SKM-1 treated with dmso at 0.1 percent for 144 hours (cell line): ENCODE data around the gene CR2.

Experiments
- DNase-seq: peaks from one replicate; lab custom pipeline; 2025; ENCODE audit not compliant: unreplicated experiment; lab: John Stamatoyannopoulos, UW

Gene CR2

GRCh38 chr1:207444514-207445217 is 9.5 kb upstream of the CR2 start:
- no peak for DNase-seq

DNA sequence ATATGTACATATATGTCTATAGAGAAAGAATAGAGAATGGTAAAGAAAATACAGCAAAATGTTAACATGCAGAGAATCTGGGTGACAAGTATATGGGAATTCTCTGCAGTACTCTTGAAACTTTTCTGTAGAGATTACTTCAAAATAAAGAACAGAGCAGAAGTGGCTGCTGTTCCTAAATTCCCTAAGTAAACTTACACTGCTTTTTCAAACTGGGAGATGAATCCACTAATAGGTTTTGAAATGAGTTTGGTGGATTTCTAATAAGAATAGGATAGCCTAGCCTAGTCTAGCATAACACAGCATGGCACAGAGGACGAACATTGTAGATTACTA is 450 bp upstream of the CR2 start:
- no peak for DNase-seq

DNA sequence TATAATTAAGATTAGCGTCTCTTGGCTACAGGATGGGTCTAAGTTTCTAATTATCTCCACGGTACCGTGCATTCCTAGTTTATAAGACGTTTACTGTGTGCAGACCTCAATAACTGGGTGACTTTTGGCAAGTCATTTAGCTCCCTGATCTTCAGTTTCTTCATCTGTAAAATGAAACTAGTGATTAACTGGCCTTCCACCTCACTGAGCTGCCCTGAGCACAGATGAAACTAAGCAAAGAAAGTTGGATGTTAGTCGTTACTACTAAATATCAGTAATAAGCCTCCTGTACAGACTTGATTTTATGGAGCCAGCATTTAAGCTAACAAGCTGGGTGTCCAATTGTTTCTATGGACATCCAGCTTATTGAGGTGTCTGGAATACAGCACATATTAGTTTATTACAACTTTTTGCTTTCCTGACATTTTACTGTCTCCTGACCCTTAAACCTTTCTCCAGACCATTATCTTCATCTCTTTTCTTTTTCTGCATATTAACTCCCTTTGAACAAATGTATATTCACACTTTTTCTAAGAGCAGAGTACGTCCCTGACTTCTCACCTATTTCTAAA is 1.1 kb downstream of the CR2 start:
- no peak for DNase-seq

DNA sequence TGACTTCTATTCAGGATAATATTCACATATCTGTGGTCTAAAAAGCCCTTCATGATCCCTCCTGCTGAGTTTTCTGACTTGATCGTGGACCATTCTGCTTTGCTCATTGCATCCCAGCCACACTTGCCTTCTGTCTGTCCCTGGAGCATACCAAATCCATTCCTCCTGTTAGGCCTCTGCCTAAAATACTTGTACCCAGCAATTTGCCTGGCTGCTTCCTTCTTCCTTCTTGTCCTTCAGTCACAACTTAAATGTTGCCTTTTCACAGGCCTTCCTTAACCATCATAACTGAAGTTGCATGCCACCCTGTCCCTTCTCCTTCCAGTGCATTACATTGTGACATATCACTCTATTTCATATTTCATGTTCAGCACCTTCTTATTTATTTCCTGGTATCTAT is 4.3 kb downstream of the CR2 start:
- DNase-seq: no peak

DNA sequence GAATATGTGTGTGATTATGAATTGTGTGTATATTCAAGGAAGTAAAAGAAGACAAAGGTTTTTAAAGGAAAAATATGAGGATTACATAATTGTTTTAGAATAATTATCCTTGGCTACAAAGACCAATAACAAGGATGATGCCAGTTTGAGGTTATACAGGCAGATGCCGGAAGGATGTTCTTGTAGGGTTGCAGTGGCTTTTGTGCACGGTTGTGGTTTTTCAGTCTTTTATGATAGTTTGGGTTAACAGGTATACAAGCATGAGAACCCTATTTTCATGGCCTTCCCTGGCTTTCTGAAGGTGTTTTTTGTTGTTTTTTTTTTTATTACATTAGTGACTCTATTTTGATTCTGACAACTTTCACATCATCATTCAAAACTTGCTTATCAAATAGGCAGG is 4.9 kb downstream of the CR2 start:
- no peak for DNase-seq

DNA sequence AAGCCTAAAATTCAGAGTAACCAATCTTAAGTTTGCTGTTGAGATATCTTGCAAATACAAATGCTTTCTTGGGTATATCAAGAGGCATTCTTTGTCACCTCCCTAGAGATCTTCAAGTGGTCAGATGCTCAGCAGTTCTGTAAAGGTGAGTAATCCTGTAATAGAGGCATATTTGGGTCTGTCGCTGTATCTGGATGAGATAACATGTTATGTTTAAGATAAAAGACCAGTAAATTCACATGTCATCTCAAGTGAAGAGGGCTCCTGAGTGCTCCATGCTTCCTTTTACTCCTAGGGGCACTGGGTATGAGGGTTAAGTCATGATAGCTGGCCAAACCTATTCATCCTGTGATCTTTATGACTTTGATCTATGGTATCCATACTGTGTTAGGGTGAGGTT is 7.5 kb downstream of the CR2 start:
- no peak for DNase-seq

DNA sequence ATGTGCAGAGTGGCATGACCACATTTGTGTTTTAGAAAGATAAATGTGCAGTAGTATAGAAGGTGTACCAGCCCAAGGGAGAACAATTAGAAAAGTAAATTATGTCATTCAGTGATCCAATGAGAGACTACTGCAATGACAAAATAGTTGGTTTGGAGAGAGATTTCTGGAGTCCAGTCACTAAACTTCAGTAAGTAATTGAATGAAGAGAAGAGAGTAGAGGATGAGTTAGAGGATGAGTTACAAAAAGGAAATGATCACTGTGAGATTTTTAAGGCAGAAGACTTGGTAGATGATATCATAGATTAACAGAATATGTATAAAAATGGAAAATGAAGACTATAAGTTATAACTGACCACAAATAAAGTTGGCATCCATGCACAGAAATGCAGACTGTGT is 8.4 kb downstream of the CR2 start:
- no peak for DNase-seq

DNA sequence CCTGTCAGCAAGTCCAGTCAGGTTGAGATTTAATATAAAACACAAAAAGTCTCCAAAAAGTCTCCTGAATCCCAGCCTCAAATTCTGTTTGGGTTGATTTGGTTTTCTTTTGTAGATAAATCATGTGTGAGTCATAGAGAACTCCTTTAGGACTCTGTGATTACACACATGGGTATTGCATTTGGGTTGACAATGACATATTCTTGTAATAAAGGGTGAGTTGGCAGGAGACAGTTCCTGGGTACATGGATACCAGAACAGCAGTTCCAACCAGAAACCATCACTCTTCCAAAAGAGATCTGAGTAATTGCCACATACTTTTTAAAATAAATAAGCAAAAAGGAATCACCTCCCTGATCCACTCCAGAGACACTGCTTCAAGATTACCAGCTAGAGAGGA is 8.9 kb downstream of the CR2 start:
- DNase-seq: no peak

GRCh38 chr1:207463571-207463970 is 9.4 kb downstream of the CR2 start:
- DNase-seq: no peak

DNA sequence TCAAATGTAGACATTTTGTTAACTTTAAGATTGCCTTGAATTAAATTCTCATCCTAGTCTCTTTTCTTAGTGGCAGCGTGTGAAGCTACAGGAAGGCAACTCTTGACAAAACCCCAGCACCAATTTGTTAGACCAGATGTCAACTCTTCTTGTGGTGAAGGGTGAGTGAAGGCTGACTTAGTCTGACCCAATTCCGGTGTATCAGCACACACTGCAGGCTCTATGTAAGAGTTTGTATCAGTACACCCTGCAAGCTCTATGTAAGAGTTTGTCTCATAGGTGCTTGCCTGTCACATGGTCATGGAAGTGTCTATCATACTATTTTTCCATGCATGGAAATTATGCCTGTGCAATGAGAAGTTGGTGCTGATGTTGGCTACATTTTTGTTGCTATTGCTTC is 16.8 kb downstream of the CR2 start:
- no peak for DNase-seq

- no peak for DNase-seq
Measured at GRCh38 chr1:207474210-207474609, 20.1 kb downstream of the CR2 start.

DNA sequence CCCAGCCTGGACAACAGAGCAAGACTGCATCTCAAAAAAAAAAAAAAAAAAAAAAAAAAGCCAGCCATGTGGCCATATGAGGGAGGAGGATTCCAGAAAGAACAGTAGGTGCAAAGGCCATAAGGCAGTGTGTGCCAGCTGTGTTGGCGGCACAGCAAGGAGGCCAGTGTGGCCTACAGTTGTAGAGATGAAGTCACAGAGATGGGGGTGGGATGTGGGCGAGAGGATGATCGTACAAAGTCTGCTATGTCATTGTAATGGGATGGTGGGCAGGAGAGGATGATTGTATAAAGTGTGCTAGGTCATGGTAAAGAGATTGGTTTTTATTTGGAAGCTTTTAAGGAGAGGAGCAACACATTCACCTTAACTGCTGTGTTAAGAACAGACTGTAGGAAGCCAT is 32.1 kb downstream of the CR2 start:
- no peak for DNase-seq

- no peak for DNase-seq
Measured at GRCh38 chr1:207487636-207488035, 33.5 kb downstream of the CR2 start.

- DNase-seq: no peak
Measured at GRCh38 chr1:207493212-207493611, 39.1 kb downstream of the CR2 start.

DNA sequence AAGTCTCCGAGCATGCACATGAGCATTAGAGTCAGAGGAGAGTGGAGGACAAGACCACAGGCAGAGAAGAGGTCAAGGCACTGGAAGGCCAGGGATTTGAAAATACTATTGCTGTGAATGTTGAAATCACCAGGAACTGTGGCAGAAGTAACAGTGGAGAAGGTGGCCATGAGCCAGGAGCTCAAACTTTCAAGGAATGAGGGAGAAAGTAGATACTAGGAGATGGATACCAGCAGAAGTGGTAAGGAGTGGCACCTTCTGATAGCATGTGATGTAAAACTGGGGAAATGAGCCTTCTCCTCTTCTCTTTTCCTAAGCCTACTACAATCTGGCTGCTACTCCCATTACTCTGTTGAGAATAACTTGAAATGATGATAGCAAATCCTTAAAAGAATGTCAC is 40.0 kb downstream of the CR2 start:
- no peak for DNase-seq

- peak; percentile 28 for DNase-seq
Measured at GRCh38 chr1:207495281-207495680, 41.2 kb downstream of the CR2 start.

DNA sequence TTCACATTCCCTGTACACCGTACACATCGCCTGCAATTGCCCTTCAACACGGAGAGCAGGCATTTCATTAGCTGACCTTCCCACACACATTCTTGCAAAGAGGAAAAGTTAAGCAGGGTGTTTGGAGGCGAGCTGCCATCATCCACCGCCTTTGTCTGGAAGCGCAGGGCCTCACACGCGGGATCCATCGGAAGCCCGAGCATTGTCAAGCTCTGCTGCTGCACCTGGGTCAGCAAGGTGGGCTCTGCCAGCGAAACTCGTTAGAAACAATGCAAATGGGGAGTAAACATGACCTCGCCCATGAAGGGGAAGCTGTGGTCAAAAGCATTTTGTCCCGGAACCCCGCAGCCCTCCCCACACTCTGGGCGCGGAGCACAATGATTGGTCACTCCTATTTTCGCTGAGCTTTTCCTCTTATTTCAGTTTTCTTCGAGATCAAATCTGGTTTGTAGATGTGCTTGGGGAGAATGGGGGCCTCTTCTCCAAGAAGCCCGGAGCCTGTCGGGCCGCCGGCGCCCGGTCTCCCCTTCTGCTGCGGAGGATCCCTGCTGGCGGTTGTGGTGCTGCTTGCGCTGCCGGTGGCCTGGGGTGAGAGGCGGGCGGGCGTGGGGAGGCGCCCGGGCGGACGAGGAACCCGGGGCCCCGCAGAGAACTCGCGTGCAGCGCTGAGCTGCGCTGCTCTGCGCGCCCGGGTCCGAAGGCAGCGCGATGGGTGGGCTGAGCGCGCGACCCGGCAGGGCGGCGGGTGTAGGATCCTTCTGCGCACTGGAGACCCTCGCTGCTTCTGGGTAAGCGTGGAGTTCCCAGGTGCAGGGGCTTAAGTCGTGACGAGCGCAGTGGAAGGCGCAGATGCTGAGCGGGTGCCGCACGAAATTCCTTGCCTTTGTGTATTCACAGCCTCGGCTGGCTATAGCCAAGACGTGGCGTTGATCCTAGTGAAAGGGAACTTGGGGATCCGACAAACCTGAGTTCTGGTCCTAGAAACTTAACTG is 42.0 kb downstream of the CR2 start, which contains the start of gene CR1:
Gene CR1 (plus strand): TSS at position 357 of the 992 bp plus-strand sequence. CDS start 111 bp downstream, at position 468.
- DNase-seq: peak; percentile 71

GRCh38 chr1:207497941-207498340 is 43.8 kb downstream of the CR2 start:
- DNase-seq: peak; percentile 39

- peak; percentile 78 for DNase-seq
Measured at GRCh38 chr1:207499573-207499972, 45.4 kb downstream of the CR2 start.

- DNase-seq: no peak
Measured at GRCh38 chr1:207500306-207500705, 46.2 kb downstream of the CR2 start.

- DNase-seq: no peak
Measured at GRCh38 chr1:207501071-207501470, 46.9 kb downstream of the CR2 start.

- DNase-seq: no peak
Measured at GRCh38 chr1:207502726-207503125, 48.6 kb downstream of the CR2 start.
